ENCODE data around the gene CA11. TPM values are rescaled to one million over a fixed set of nuclear protein-coding genes. Genes with fewer than 3 reads are reported as not detected.
A peak's percentile ranks its signal among the peaks of the same experiment; 100 is the strongest.

The CA11 gene
- total RNA-seq, 8 experiments from 2014 or later = 18.4 to 62.1 (median 32.0) TPM

GRCh38 chr19:48609571-48610108, 36.3 kb downstream of the CA11 start:
- Histone ChIP-seq H3K4me1 (replicated peaks in 1 of 2) (peaks cover 0 to 8% of the 10 kb centered on the region in 2 donors), H3K27ac (no peak overlapping the region), H3K4me3 (no peak overlapping the region)
- WGBS, 10 experiments = 90 to 96% methylated on average over 4 of the region's 20 CpGs; no CpG with 5 or more reads in 8 of the 10 experiments
- in situ Hi-C loops (cut with MboI; ENCODE audit: low pct_unique_long_range_greater_than_20kb in 2 of 9, low sequenced_read_pairs in 9 of 9, unreplicated experiment in 9 of 9) = no loop called here
- no peak for ATAC-seq (replicated peaks in 6 of 8)

GRCh38 chr19:48608798-48609263, 37.2 kb downstream of the CA11 start:
- WGBS, 10 experiments = 0 to 57% (median 33%) methylated on average over 1 to 8 of the region's 9 CpGs; no CpG with 5 or more reads in 4 of the 10 experiments
- ATAC-seq (replicated peaks in 6 of 8) = peak in 4 of 8 experiments; percentile 17 to 35 (median 26)
- no peaks in the 10 kb centered on the region for H3K4me1 ChIP-seq (replicated peaks in 1 of 2)
- no peak overlapping the region for H3K4me3 ChIP-seq
- in situ Hi-C loops (cut with MboI; ENCODE audit: low pct_unique_long_range_greater_than_20kb in 2 of 9, low sequenced_read_pairs in 9 of 9, unreplicated experiment in 9 of 9) = no loop called here
- no peak overlapping the region for H3K27ac ChIP-seq

- no peak overlapping the region for H3K4me3 ChIP-seq
- no peak overlapping the region for H3K27ac ChIP-seq
- in situ Hi-C loops (cut with MboI; ENCODE audit: low pct_unique_long_range_greater_than_20kb in 2 of 9, low sequenced_read_pairs in 9 of 9, unreplicated experiment in 9 of 9) = no loop called here
- no peak for ATAC-seq (replicated peaks in 6 of 8)
- H3K4me1 ChIP-seq (replicated peaks in 1 of 2) = no peaks in the 10 kb centered on the region
- 40 to 90% (median 80%) methylated on average over 1 to 7 of the region's 7 CpGs; no CpG with 5 or more reads in 4 of the 10 experiments for WGBS, 10 experiments
These were observed 38.6 kb downstream of the CA11 start for GRCh38 chr19:48607359-48607755.

GRCh38 chr19:48606463-48607358, 39.3 kb downstream of the CA11 start, which contains the start of gene SPACA4:
Gene SPACA4, plus strand, starts transcription at chr19:48606742. Its CDS starts 237 bp downstream, at chr19:48606979.
- in situ Hi-C loops (cut with MboI; ENCODE audit: low pct_unique_long_range_greater_than_20kb in 2 of 9, low sequenced_read_pairs in 9 of 9, unreplicated experiment in 9 of 9) = no loop called here

GRCh38 chr19:48603850-48604249, 42.1 kb downstream of the CA11 start:
- 90 to 100% (median 90%) methylated on average over 1 to 3 of the region's 9 CpGs; no CpG with 5 or more reads in 7 of the 10 experiments for WGBS, 10 experiments
- ATAC-seq (replicated peaks in 6 of 8) = peak in 3 of 8 experiments; percentile 2 to 12 (median 6)
- in situ Hi-C loops (cut with MboI; ENCODE audit: low pct_unique_long_range_greater_than_20kb in 2 of 9, low sequenced_read_pairs in 9 of 9, unreplicated experiment in 9 of 9) = no loop called here

More at GRCh38 chr19:48606463-48607358, 39.3 kb downstream of the CA11 start, which contains the start of gene SPACA4:
- 80 to 100% (median 94%) methylated on average over 2 to 13 of the region's 39 CpGs; no CpG with 5 or more reads in 4 of the 10 experiments for WGBS, 10 experiments
- peak in 4 of 8 experiments; percentile 11 to 19 (median 15) for ATAC-seq (replicated peaks in 6 of 8)
- Histone ChIP-seq H3K27ac (no peak within 1 kb of the TSS), H3K4me3 (no peak within 1 kb of the TSS), H3K4me1 (replicated peaks in 1 of 2) (no peaks in the 10 kb centered on the region)

GRCh38 chr19:48603449-48603848, 42.5 kb downstream of the CA11 start:
- in situ Hi-C loops (cut with MboI; ENCODE audit: low pct_unique_long_range_greater_than_20kb in 2 of 9, low sequenced_read_pairs in 9 of 9, unreplicated experiment in 9 of 9) = no loop called here
- H3K4me3 ChIP-seq = no peak overlapping the region
- WGBS, 10 experiments = no CpG with 5 or more reads among the region's 39 CpGs

More at GRCh38 chr19:48603850-48604249, 42.1 kb downstream of the CA11 start:
- no peak overlapping the region for H3K4me3 ChIP-seq
- no peaks in the 10 kb centered on the region for H3K4me1 ChIP-seq (replicated peaks in 1 of 2)
- no peak overlapping the region for H3K27ac ChIP-seq

GRCh38 chr19:48603001-48603400, 43.0 kb downstream of the CA11 start:
- Histone ChIP-seq H3K4me3 (no peak overlapping the region), H3K4me1 (replicated peaks in 1 of 2) (no peaks in the 10 kb centered on the region), H3K27ac (no peak overlapping the region)
- no peak for ATAC-seq (replicated peaks in 6 of 8)
- in situ Hi-C loops (cut with MboI; ENCODE audit: low pct_unique_long_range_greater_than_20kb in 2 of 9, low sequenced_read_pairs in 9 of 9, unreplicated experiment in 9 of 9) = no loop called here
- WGBS, 10 experiments = 44 to 100% (median 89%) methylated on average over 1 to 5 of the region's 9 CpGs; no CpG with 5 or more reads in 3 of the 10 experiments

More at GRCh38 chr19:48603449-48603848, 42.5 kb downstream of the CA11 start:
- peak in 4 of 8 experiments; percentile 7 to 24 (median 14) for ATAC-seq (replicated peaks in 6 of 8)
- Histone ChIP-seq H3K4me1 (replicated peaks in 1 of 2) (no peaks in the 10 kb centered on the region), H3K27ac (no peak overlapping the region)

GRCh38 chr19:48600679-48601417, 45.1 kb downstream of the CA11 start:
- WGBS, 10 experiments = 71 to 100% (median 89%) methylated on average over 2 to 5 of the region's 21 CpGs; no CpG with 5 or more reads in 4 of the 10 experiments
- no peak for ATAC-seq (replicated peaks in 6 of 8)
- Histone ChIP-seq H3K4me1 (replicated peaks in 1 of 2) (no peaks in the 10 kb centered on the region), H3K4me3 (no peak overlapping the region), H3K27ac (no peak overlapping the region)
- in situ Hi-C loops (cut with MboI; ENCODE audit: low pct_unique_long_range_greater_than_20kb in 2 of 9, low sequenced_read_pairs in 9 of 9, unreplicated experiment in 9 of 9) = no loop called here

- ATAC-seq (replicated peaks in 6 of 8) = peak in 2 of 8 experiments; percentile 10 to 23
- in situ Hi-C loops (cut with MboI; ENCODE audit: low pct_unique_long_range_greater_than_20kb in 2 of 9, low sequenced_read_pairs in 9 of 9, unreplicated experiment in 9 of 9) = loop anchor here in 7 of 9 experiments (25.0 kb wide), 4 partner anchors 112 to 337 kb away; partner anchors contain the start of genes CARD8 (in 2 of the 7) and ZNF114 (in 2 of the 7)
- Histone ChIP-seq H3K4me3 (no peak overlapping the region), H3K4me1 (replicated peaks in 1 of 2) (no peaks in the 10 kb centered on the region), H3K27ac (no peak overlapping the region)
- 63 to 84% (median 81%) methylated on average over 2 to 14 of the region's 30 CpGs; no CpG with 5 or more reads in 6 of the 10 experiments for WGBS, 10 experiments
These were observed 46.8 kb downstream of the CA11 start for GRCh38 chr19:48598996-48599700.

- Histone ChIP-seq H3K4me1 (replicated peaks in 1 of 2) (no peaks in the 10 kb centered on the region), H3K27ac (no peak overlapping the region), H3K4me3 (no peak overlapping the region)
- ATAC-seq (replicated peaks in 6 of 8) = peak in 1 of 8 experiments; percentile 6
- WGBS, 10 experiments = 71 to 90% (median 83%) methylated on average over 2 to 18 of the region's 39 CpGs; no CpG with 5 or more reads in 3 of the 10 experiments
- in situ Hi-C loops (cut with MboI; ENCODE audit: low pct_unique_long_range_greater_than_20kb in 2 of 9, low sequenced_read_pairs in 9 of 9, unreplicated experiment in 9 of 9) = loop anchor here in 7 of 9 experiments (25.0 kb wide), 4 partner anchors 110 to 335 kb away; partner anchors contain the start of genes CARD8 (in 2 of the 7) and ZNF114 (in 2 of the 7)
These were observed 49.1 kb downstream of the CA11 start for GRCh38 chr19:48596679-48597465.

GRCh38 chr19:48596237-48596636, 49.8 kb downstream of the CA11 start:
- H3K4me3 ChIP-seq = no peak overlapping the region
- no peak overlapping the region for H3K27ac ChIP-seq
- in situ Hi-C loops (cut with MboI; ENCODE audit: low pct_unique_long_range_greater_than_20kb in 2 of 9, low sequenced_read_pairs in 9 of 9, unreplicated experiment in 9 of 9) = loop anchor here in 7 of 9 experiments (25.0 kb wide), 4 partner anchors 109 to 334 kb away; partner anchors contain the start of genes CARD8 (in 2 of the 7) and ZNF114 (in 2 of the 7)
- ATAC-seq (replicated peaks in 6 of 8) = peak in 1 of 8 experiments; percentile 6
- no peaks in the 10 kb centered on the region for H3K4me1 ChIP-seq (replicated peaks in 1 of 2)
- WGBS, 10 experiments = 100% methylated on average over 1 of the region's 4 CpGs; no CpG with 5 or more reads in 9 of the 10 experiments
